GM18858 (cell line): Measurements from ENCODE around the gene FRG1.
"Not testable (repeated sequence)": the region's sequence is repeated elsewhere in the genome, so short reads cannot be mapped to it uniquely, and the experiment has no call there.

Source experiments
- ATAC-seq: cut with Tn5 transposase; IDR thresholded peaks from one replicate; pipeline ENCODE4 v1.9.1; 2021; ENCODE audit not compliant: unreplicated experiment

Gene FRG1

DNA sequence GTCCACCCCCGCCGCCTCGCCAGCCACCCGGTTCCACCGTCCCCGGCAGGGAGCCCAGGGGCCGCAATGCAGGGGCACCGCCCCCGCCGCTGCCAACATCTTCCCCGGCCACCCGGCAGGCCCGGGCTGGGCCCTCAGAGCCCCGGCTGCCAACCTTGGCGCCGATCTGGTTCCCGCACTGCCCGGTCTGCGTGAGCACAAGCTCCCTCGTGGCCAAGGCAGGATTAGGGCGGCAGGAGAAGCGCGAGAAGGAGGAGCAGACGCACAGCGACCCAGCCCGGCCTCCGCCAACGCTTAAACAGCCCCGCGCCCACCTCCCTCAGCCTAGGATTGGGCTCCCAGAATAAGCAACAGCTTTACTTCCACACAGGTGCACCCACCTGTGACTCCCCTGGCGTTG lies 44.0 kb downstream of the FRG1 start:
- ATAC-seq = not testable (repeated sequence)

DNA sequence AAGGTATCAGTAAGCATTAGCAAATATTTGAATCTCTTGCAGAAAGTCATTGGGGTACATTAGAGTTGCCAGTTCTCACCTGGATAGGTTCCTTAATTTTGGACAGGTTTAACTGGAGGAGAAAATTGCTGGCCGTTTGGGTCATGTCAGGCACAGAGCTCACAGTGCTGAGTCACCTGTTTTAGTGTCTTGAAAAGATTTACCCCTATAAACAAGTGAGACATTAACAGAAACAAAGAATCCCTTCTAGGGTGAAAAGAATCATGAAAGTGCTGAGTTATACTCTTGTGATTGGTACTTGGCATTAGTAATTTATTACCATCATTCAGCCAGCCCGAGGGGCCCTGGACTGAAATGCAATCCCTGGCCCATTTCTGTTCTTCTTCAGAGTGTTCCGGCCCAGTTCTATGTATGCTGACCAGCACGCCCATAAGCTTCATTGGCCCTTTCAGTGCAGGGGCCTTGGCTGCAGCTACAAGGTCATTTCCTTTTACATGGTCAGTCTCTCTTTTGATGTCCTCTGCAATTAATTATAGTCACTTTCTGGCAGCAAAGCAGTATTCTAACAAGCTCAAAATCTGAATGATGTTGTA lies 45.1 kb downstream of the FRG1 start:
- ATAC-seq = not testable (repeated sequence)

DNA sequence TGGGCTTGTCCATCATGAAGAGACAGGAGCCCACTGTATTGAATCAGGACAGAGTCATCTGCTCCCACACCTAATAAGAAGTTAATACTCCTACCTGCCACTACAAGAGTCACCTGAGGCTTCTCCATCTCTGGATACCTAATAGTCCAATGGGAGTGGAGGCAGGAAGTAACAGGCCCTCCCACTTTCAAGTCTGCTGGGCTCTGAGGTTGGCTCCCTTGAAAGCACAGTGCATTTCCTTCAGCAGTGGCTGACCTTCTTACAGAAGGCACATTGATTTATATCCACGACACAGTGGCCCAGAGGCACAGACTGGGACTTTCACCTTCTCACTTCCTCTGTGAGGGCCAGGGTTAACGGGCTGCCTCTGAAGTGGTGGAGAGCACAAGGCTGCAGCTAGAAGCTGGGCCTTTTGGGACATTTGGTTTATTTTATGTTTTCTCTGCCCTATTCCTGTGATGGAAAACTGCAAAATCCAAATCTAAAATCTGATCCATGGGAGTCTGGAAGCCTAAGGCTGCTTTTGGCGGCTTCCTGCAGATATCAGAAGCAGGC lies 48.3 kb downstream of the FRG1 start:
- ATAC-seq = no peak

DNA sequence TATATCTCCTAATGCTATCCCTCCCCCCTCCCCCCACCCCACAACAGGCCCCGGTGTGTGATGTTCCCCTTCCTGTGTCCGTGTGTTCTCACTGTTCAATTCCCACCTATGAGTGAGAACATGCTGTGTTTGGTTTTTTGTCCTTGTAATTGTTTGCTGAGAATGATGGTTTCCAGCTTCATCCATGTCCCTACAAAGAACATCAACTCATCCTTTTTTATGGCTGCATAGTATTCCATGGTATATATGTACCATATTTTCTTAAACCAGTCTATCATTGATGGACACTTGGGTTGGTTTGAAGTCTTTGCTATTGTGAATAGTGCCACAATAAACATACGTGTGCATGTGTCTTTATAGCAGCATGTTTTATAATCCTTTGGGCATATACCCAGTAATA lies 49.3 kb downstream of the FRG1 start:
- ATAC-seq = not testable (repeated sequence)
